Ascending aorta (tissue), 2 donors: ENCODE measurements around the gene CELF2. TPM values are rescaled to one million over a fixed set of nuclear protein-coding genes. Genes with fewer than 3 reads are reported as not detected.

Source experiments
- DNase-seq, 2 donors: peaks; one replicate each; pipeline ENCODE4 v3.0.0-alpha.2; 2019; ENCODE audit warnings: low spot score in 2 of 2
- H3K27ac ChIP-seq, 2 donors: fragments of 200-600 bp; sonication (generic); one replicate each; pipeline ENCODE4 v1.5.1; 2016 to 2017; ENCODE audit warnings: mild to moderate bottlenecking in 1 of 2
- H3K27me3 ChIP-seq: fragments of 200-600 bp; sonication (generic); one replicate; pipeline ENCODE4 v1.5.1; 2017
- H3K36me3 ChIP-seq, 2 donors: fragments of 200-600 bp; sonication (generic); one replicate each; pipeline ENCODE4 v1.5.1; 2016
- H3K4me1 ChIP-seq, 2 donors: fragments of 200-600 bp; sonication (generic); one replicate each; pipeline ENCODE4 v1.5.1; 2016 to 2017; ENCODE audit warnings: mild to moderate bottlenecking in 1 of 2
- H3K4me3 ChIP-seq, 2 donors: fragments of 200-600 bp; sonication (generic); one replicate each; pipeline ENCODE4 v1.5.1; 2016 to 2017; ENCODE audit warnings: mild to moderate bottlenecking in 1 of 2
- H3K9me3 ChIP-seq, 2 donors: fragments of 200-600 bp; sonication (generic); one replicate each; pipeline ENCODE4 v1.5.1; 2016
- intact Hi-C: fragments of 100-400 bp; cut with DNase I; formaldehyde crosslinking; loops from one replicate; pipeline ENCODE4 v1.15.1; 2023
- total RNA-seq: library from RNA; depleted of rRNA; stranded (reverse); fragments of >200 nt; gene quantifications from one replicate; pipeline ENCODE4 v1.1.0, GENCODE V29; 2016
- TF ChIP-seq, protein P1 (sequence below), 3 experiments: fragments of 200-600 bp in 2 of 3; fragments of 450-650 bp in 1 of 3; sonication (generic) in 2 of 3; IDR thresholded peaks; one replicate each; pipeline ENCODE4 v1.5.1; 2016 to 2019; ENCODE audit warnings: antibody characterized with exemption in 3 of 3, mild to moderate bottlenecking in 1 of 3, moderate library complexity in 1 of 3

CELF2 gene
- total RNA-seq, 1 donor from 2014 or later, result 26.6 TPM

DNA sequence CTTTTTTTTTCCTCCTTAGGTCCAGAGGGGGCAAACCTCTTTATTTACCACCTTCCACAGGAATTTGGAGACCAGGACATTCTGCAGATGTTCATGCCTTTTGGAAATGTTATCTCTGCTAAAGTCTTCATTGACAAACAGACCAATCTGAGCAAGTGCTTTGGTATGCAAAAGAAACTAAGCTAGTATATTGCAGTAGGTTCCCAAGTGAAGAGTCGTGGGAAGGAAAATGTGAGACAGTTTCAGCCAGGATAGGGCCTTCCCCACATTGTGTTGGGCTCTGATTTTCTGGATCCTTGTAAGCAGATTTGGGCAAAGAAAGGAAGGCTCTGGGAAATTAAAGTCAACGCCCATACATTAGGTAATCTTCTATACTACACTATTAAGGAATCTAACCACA is 308.1 kb downstream of the CELF2 start:
- H3K27ac ChIP-seq, result no peak overlapping the region
- intact Hi-C loops, result no loop called here

GRCh38 chr10:11326241-11326640 is 308.6 kb downstream of the CELF2 start:
- no peaks in the 10 kb centered on the region for H3K27me3 ChIP-seq
- H3K4me3 ChIP-seq, result no peak overlapping the region
- H3K9me3 ChIP-seq, result no peaks in the 10 kb centered on the region
- peaks cover 0 to 9% of the 10 kb centered on the region in 2 donors for H3K36me3 ChIP-seq
- H3K4me1 ChIP-seq, result peaks cover 13 to 31% of the 10 kb centered on the region in 2 donors
- intact Hi-C loops, result no loop called here
- H3K27ac ChIP-seq, result no peak overlapping the region
- TF ChIP-seq, protein P1, sequence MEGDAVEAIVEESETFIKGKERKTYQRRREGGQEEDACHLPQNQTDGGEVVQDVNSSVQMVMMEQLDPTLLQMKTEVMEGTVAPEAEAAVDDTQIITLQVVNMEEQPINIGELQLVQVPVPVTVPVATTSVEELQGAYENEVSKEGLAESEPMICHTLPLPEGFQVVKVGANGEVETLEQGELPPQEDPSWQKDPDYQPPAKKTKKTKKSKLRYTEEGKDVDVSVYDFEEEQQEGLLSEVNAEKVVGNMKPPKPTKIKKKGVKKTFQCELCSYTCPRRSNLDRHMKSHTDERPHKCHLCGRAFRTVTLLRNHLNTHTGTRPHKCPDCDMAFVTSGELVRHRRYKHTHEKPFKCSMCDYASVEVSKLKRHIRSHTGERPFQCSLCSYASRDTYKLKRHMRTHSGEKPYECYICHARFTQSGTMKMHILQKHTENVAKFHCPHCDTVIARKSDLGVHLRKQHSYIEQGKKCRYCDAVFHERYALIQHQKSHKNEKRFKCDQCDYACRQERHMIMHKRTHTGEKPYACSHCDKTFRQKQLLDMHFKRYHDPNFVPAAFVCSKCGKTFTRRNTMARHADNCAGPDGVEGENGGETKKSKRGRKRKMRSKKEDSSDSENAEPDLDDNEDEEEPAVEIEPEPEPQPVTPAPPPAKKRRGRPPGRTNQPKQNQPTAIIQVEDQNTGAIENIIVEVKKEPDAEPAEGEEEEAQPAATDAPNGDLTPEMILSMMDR (IDR thresholded peaks at IDR 0.05), result no peak
- no peak for DNase-seq

More for the DNA sequence above, 308.1 kb downstream of the CELF2 start:
- TF ChIP-seq, protein P1 (IDR thresholded peaks at IDR 0.05), result no peak
- H3K4me3 ChIP-seq, result no peak overlapping the region
- H3K27me3 ChIP-seq, result no peaks in the 10 kb centered on the region
- peaks cover 13 to 27% of the 10 kb centered on the region in 2 donors for H3K4me1 ChIP-seq
- DNase-seq, result no peak
- peaks cover 0 to 13% of the 10 kb centered on the region in 2 donors for H3K36me3 ChIP-seq
- no peaks in the 10 kb centered on the region for H3K9me3 ChIP-seq

DNA sequence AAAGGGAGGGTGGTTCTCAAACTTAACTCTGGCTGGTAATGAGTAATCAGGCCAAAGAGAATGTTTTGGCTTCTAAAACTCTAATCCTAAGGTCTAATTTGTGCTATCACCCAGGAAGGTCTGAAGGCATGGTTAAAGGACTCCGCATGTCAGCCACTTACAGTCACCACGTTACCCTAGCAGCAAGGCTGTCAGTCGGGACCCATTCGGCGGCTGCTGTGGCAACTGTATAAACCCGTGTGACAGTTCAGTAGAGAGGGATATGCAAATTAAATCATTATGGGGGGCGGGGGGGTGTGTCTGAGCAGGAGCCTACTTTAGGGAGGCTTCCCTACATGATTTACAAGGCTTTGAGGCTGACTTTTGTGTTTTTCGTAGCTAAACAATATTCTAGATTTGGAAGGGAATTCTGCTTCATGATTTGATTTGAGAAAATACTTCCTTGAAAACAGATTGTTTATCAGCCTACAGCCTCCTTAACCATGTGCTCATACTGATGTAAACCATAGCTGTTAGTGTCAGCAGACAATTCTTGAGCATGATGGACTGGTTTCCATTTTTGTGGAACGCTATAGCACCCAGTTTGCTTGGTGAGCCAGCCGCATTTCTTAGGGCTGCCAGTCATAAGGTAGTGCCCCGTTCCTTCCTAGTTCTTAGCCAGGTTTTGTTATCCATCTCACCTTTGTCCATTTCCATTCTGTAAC is 309.4 kb downstream of the CELF2 start:
- no peak for DNase-seq
- TF ChIP-seq, protein P1 (IDR thresholded peaks at IDR 0.05), result no peak
- peak overlapping the region in 1 of 2 donors; percentile 14 for H3K4me3 ChIP-seq
- peaks cover 13 to 38% of the 10 kb centered on the region in 2 donors for H3K4me1 ChIP-seq
- peaks cover 0 to 8% of the 10 kb centered on the region in 2 donors for H3K36me3 ChIP-seq
- no peaks in the 10 kb centered on the region for H3K27me3 ChIP-seq
- no peaks in the 10 kb centered on the region for H3K9me3 ChIP-seq
- intact Hi-C loops, result no loop called here
- H3K27ac ChIP-seq, result peak overlapping the region; percentile 66 to 74

DNA sequence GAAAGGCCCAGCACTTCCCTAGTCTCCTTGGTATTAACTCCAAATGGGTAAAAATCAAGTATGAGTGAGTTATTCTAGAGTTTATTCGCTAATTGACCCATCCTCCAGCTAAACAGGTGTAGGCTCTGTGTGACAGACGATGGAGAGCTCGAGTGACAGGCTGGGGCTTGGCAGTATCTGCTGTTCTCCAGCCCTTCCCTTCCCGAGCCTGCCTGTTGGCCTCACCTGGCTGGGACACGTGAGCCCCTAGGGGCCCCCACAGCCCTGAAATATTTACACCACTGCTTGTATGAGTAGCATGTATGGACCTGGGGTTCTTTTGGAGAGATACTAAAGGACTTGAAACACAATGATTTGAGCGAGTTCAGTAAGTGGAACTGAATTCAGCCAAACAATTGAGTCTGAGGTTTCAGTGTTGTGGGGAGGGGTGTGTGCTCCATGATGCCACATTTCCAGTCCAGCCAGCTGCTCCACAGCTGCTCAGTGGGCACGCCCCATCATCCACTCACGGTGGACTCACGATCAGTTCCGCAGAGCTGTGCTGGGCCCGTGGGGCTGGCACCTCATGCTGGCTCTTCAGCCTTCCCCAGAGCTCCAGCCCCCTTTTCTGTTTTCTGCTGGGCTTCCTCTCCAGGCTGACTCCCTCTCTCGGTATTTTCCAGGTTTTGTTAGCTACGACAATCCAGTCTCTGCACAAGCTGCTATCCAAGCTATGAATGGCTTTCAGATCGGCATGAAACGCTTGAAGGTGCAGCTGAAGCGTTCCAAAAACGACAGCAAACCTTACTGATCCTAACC is 310.8 kb downstream of the CELF2 start:
- DNase-seq, result no peak

GRCh38 chr10:11329062-11329673 is 311.5 kb downstream of the CELF2 start:
- Histone ChIP-seq H3K4me3 (peak overlapping the region in 1 of 2 donors; percentile 33), H3K27ac (peak overlapping the region; percentile 66 to 74), H3K9me3 (no peaks in the 10 kb centered on the region), H3K4me1 (peaks cover 13 to 40% of the 10 kb centered on the region in 2 donors), H3K36me3 (peaks cover 0 to 8% of the 10 kb centered on the region in 2 donors), H3K27me3 (no peaks in the 10 kb centered on the region)
- TF ChIP-seq, protein P1 (IDR thresholded peaks at IDR 0.05), result no peak
- DNase-seq, result no peak
- intact Hi-C loops, result no loop called here

More for the DNA sequence above, 310.8 kb downstream of the CELF2 start:
- peak overlapping the region in 1 of 2 donors; percentile 33 for H3K4me3 ChIP-seq
- H3K36me3 ChIP-seq, result peaks cover 0 to 8% of the 10 kb centered on the region in 2 donors
- TF ChIP-seq, protein P1 (IDR thresholded peaks at IDR 0.05), result no peak
- H3K4me1 ChIP-seq, result peaks cover 13 to 40% of the 10 kb centered on the region in 2 donors
- intact Hi-C loops, result no loop called here
- H3K27ac ChIP-seq, result peak overlapping the region; percentile 66 to 74
- no peaks in the 10 kb centered on the region for H3K27me3 ChIP-seq
- no peaks in the 10 kb centered on the region for H3K9me3 ChIP-seq
